Keratinocyte (primary cell): Measurements from ENCODE around the gene CYP11A1. TPM values are rescaled to one million over a fixed set of nuclear protein-coding genes. Genes with fewer than 3 reads are reported as not detected.

ENCODE experiments used
- DNase-seq: peaks from one replicate; pipeline ENCODE4 v3.0.0-alpha.2; 2011; ENCODE audit warnings: low read depth, missing footprints, low spot score
- FAIRE-seq: peaks from 2 replicates; lab custom pipeline; 2011; peaks lifted over from hg19 to GRCh38; lab: Jason Lieb, UNC
- H2AFZ ChIP-seq: 2 replicates; pipeline ENCODE4 v1.6.0; 2012; ENCODE audit warnings: low read length, control low read depth, inconsistent platforms; ENCODE audit not compliant: control insufficient read depth
- H3K27ac ChIP-seq: 2 replicates; pipeline ENCODE4 v1.5.1; 2011; ENCODE audit warnings: low read length; ENCODE audit not compliant: control insufficient read depth, insufficient read depth
- H3K27me3 ChIP-seq: 3 replicates; pipeline ENCODE4 v1.6.0; 2011; ENCODE audit warnings: low read length; ENCODE audit not compliant: control insufficient read depth, insufficient read depth; ENCODE audit errors: extremely low read depth
- H3K36me3 ChIP-seq, 2 experiments: 2 replicates in 1 of 2; 3 replicates in 1 of 2; pipeline ENCODE4 v1.5.1; 2011; ENCODE audit warnings: low read length in 2 of 2, mild to moderate bottlenecking in 1 of 2; ENCODE audit not compliant: control insufficient read depth in 2 of 2, insufficient read depth in 2 of 2; ENCODE audit errors: extremely low read depth in 1 of 2
- H3K4me1 ChIP-seq: 3 replicates; pipeline ENCODE4 v1.5.1; 2011; ENCODE audit warnings: low read length; ENCODE audit not compliant: control insufficient read depth, insufficient read depth; ENCODE audit errors: extremely low read depth
- H3K4me2 ChIP-seq: 3 replicates; pipeline ENCODE4 v1.6.0; 2011; ENCODE audit warnings: low read depth, low read length; ENCODE audit not compliant: control insufficient read depth, insufficient read depth; ENCODE audit errors: extremely low read depth
- H3K4me3 ChIP-seq, 3 experiments: fragments of 200-600 bp in 1 of 3; sonication (generic) in 1 of 3; 2 replicates in 2 of 3; 3 replicates in 1 of 3; pipeline ENCODE4 v1.5.1; 2011 to 2016; ENCODE audit warnings: low read length in 3 of 3, mild to moderate bottlenecking in 3 of 3, control low read depth in 2 of 3, inconsistent platforms in 1 of 3, low read depth in 1 of 3, mixed read lengths in 1 of 3, mixed run types in 1 of 3, moderate library complexity in 1 of 3; ENCODE audit not compliant: control insufficient read depth in 2 of 3, insufficient read depth in 2 of 3; ENCODE audit errors: extremely low read depth in 1 of 3
- H3K79me2 ChIP-seq: 2 replicates; pipeline ENCODE4 v1.6.0; 2012; ENCODE audit warnings: low read length; ENCODE audit not compliant: control insufficient read depth, insufficient read depth
- H3K9ac ChIP-seq: 3 replicates; pipeline ENCODE4 v1.6.0; 2011; ENCODE audit warnings: low read length; ENCODE audit not compliant: control insufficient read depth, insufficient read depth; ENCODE audit errors: extremely low read depth
- H3K9me1 ChIP-seq: 3 replicates; pipeline ENCODE4 v1.6.0; 2011; ENCODE audit warnings: low read length; ENCODE audit not compliant: control insufficient read depth, insufficient read depth; ENCODE audit errors: extremely low read depth
- H3K9me3 ChIP-seq: 2 replicates; pipeline ENCODE4 v1.5.1; 2012; ENCODE audit warnings: low read depth, low read length; ENCODE audit not compliant: control insufficient read depth
- H4K20me1 ChIP-seq: 3 replicates; pipeline ENCODE4 v1.6.0; 2011; ENCODE audit warnings: low read length; ENCODE audit not compliant: control insufficient read depth, insufficient read depth; ENCODE audit errors: extremely low read depth
- CTCF ChIP-seq, 3 experiments: IDR thresholded peaks in 1 of 3; conservative IDR thresholded peaks in 1 of 3; optimal IDR thresholded peaks in 1 of 3; 2 replicates in 2 of 3; 3 replicates in 1 of 3; pipeline versions ENCODE3 to v1.5.1; 2011; ENCODE audit warnings: low read length in 3 of 3, mild to moderate bottlenecking in 3 of 3, moderate library complexity in 2 of 3, control low read depth in 1 of 3, inconsistent platforms in 1 of 3; ENCODE audit not compliant: insufficient read depth in 2 of 3; ENCODE audit errors: extremely low read depth in 1 of 3
- EZH2 ChIP-seq: IDR thresholded peaks from one replicate; pipeline ENCODE4 v1.6.1; 2012; ENCODE audit warnings: inconsistent platforms, mild to moderate bottlenecking, low read length, moderate library complexity
- dilution Hi-C: fragments of 300-500 bp; cut with MboI; formaldehyde crosslinking; loops from one replicate; pipeline ENCODE4 v1.7.0; 2020; ENCODE audit warnings: low sequenced_read_pairs; ENCODE audit not compliant: extremely low pct_ligation_motif_present
- polyA plus RNA-seq, 5 experiments: library from polyadenylated mRNA; depleted of rRNA in 3 of 5; stranded (reverse) in 3 of 5; stranded (forward) in 1 of 5; unstranded in 1 of 5; fragments of >200 nt; gene quantifications; 1 replicate in 1 of 5; 2 replicates in 3 of 5; 3 replicates in 1 of 5; pipeline versions ENCODE4 v1.2.1 to v1.2.3, GENCODE V29; 2011 to 2012; ENCODE audit warnings: missing spikeins in 2 of 5, low read depth in 1 of 5, low replicate concordance in 1 of 5

Gene CYP11A1
- polyA plus RNA-seq, 1 donor (not counting 4 experiments of a cell fraction or from before 2014, with no cell fraction given), result not detected

- H3K4me2 ChIP-seq, result no peak overlapping the region
- no peak overlapping the region for H3K9ac ChIP-seq
- dilution Hi-C loops, result no loop called here
- no peak for DNase-seq
- TF ChIP-seq CTCF (optimal IDR thresholded peaks at IDR 0.05 in 1 of 3, IDR thresholded peaks at IDR 0.05 in 1 of 3, conservative IDR thresholded peaks at IDR 0.05 in 1 of 3; ENCODE audit: extremely low read depth in 1 of 3, insufficient read depth in 2 of 3, low read length in 3 of 3), result no peak
- TF ChIP-seq EZH2, result no peak
- H4K20me1 ChIP-seq, result peaks cover 6% of the 10 kb centered on the region
- no peaks in the 10 kb centered on the region for H3K36me3 ChIP-seq
- H3K4me3 ChIP-seq, result no peak overlapping the region
- H3K9me3 ChIP-seq, result no peaks in the 10 kb centered on the region
- no peak overlapping the region for H2AFZ ChIP-seq
- H3K4me1 ChIP-seq, result no peaks in the 10 kb centered on the region
- peaks cover 58% of the 10 kb centered on the region for H3K27me3 ChIP-seq
- H3K9me1 ChIP-seq, result no peaks in the 10 kb centered on the region
- no peaks in the 10 kb centered on the region for H3K79me2 ChIP-seq
- no peak overlapping the region for H3K27ac ChIP-seq
- FAIRE-seq, result no peak
These were observed 67.2 kb downstream of the CYP11A1 start for GRCh38 chr15:74300057-74300795.

- no peak for DNase-seq
- no peak overlapping the region for H3K27ac ChIP-seq
- TF ChIP-seq CTCF (optimal IDR thresholded peaks at IDR 0.05 in 1 of 3, IDR thresholded peaks at IDR 0.05 in 1 of 3, conservative IDR thresholded peaks at IDR 0.05 in 1 of 3; ENCODE audit: extremely low read depth in 1 of 3, insufficient read depth in 2 of 3, low read length in 3 of 3) (no peak), EZH2 (no peak)
- no peak overlapping the region for H3K4me3 ChIP-seq
- H3K9me3 ChIP-seq, result no peaks in the 10 kb centered on the region
- no peaks in the 10 kb centered on the region for H4K20me1 ChIP-seq
- no peak overlapping the region for H3K9ac ChIP-seq
- H2AFZ ChIP-seq, result no peak overlapping the region
- no peaks in the 10 kb centered on the region for H3K9me1 ChIP-seq
- no peaks in the 10 kb centered on the region for H3K4me1 ChIP-seq
- FAIRE-seq, result no peak
- H3K27me3 ChIP-seq, result peaks cover 38% of the 10 kb centered on the region
- H3K79me2 ChIP-seq, result no peaks in the 10 kb centered on the region
- dilution Hi-C loops, result no loop called here
- H3K36me3 ChIP-seq, result no peaks in the 10 kb centered on the region
- no peak overlapping the region for H3K4me2 ChIP-seq
These were observed 69.6 kb downstream of the CYP11A1 start for GRCh38 chr15:74297887-74298286.
